Measurements from ENCODE around the gene CD1D.
A peak's percentile ranks its signal among the peaks of the same experiment; 100 is the strongest.
"Not testable (repeated sequence)": the region's sequence is repeated elsewhere in the genome, so short reads cannot be mapped to it uniquely, and the experiment has no call there.

The CD1D gene

DNA sequence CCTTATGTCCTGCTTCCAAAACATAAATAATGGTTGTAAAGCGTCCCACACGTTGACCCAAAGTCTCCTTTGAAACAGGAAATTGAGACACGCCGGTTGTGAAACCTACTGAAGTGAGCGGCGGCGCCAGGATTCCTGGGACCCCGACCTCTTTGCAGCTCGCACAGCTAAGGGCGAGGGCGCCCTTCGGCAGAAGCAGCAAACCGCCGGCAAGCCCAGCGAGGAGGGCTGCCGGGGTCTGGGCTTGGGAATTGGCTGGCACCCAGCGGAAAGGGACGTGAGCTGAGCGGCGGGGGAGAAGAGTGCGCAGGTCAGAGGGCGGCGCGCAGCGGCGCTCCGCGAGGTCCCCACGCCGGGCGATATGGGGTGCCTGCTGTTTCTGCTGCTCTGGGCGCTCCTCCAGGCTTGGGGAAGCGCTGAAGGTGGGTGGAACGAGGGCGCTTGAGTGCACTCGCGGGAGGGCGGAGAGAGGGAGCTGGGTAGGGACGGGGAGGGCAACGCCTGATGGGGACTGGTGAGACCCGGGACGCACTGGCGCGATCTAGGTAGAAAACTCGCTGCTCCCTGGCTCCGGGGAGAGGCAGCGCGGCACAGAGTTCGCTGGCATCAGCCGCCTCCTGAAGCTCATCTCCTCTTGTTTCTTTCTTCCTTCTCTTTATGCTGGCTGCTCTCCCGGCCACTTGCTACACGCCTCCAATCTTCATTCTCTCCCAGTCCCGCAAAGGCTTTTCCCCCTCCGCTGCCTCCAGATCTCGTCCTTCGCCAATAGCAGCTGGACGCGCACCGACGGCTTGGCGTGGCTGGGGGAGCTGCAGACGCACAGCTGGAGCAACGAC, at the start of gene CD1D:
Gene CD1D, plus strand, starts transcription at position 155 of the 836 bp plus-strand sequence. Its CDS starts 207 bp downstream, at position 362.
- DNase-seq (ENCODE audit: low spot score), result no peak

- DNase-seq (ENCODE audit: low spot score), result no peak
Measured at GRCh38 chr1:158131217-158131616, 49.5 kb upstream of the CD1D start.

- no peak for DNase-seq (ENCODE audit: low spot score)
Measured at GRCh38 chr1:158140764-158141192, 39.9 kb upstream of the CD1D start.

DNA sequence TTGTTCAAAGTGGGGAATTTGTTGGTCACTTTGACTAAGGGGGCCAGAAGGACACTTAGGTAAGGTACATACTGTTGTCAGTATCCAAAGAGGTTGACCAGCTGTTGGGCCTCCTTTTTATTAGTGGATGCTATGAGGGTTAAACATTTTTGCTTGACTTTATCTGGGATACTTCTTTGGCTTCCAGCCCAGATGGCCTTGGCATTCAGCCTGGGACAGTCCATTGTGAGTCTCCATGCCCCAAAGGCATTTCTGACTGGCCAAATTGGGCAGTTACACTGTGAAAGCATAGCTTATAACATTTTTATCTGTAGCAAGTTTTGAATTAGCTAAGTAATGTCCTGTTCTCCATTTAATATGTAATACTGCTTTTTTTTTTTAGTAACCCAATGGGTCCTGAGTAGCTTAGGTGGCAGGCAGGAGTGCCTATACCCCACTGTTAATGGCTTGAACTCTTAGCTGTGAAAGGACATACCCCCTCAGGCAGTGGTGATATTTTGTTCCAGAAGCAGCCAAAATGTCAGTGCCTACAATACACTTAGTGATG, 35.4 kb upstream of the CD1D start:
- no peak for DNase-seq (ENCODE audit: low spot score)

DNA sequence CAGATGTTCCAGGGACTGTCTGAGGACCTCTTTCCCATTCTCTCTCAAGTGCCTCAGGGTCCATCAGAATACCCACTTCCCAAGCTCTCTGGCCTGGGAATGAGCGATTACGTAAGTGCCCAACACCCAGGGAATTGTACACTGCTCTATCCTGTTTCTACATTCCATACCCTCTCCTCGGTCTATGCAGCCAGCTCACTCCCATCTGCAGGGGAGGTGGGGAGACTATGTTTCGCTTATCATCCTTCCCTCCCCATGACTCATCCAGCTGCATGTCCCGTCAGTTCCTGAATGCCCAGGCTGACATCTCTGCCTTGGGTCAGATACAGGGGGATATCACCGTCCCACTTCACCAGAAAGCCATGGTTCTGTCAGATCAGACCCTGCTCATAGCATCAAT, 34.5 kb upstream of the CD1D start:
- no peak for DNase-seq (ENCODE audit: low spot score)

DNA sequence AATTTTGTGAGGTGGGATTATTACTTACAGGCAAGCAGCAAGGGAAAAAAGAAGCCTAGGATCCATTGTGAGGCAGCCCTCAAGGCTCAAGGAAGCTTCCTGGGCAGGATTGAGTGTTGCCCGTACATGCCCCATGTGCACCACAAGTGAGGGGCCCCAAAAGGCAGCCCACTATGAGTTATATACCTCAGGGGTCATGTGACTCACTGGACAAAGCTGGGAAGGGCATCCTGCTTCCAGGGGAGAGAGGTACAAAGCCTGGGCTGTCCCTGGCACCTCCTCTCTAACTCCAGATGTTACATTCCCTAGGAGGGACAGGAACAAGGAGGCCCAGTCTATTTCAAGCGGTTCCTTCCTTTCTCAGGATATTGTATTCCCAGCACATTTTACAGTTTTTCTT, 34.0 kb upstream of the CD1D start:
- no peak for DNase-seq (ENCODE audit: low spot score)

- DNase-seq (ENCODE audit: low spot score), result no peak
Measured at GRCh38 chr1:158147401-158147800, 33.3 kb upstream of the CD1D start.

- DNase-seq (ENCODE audit: low spot score), result no peak
Measured at GRCh38 chr1:158147869-158148268, 32.8 kb upstream of the CD1D start.

DNA sequence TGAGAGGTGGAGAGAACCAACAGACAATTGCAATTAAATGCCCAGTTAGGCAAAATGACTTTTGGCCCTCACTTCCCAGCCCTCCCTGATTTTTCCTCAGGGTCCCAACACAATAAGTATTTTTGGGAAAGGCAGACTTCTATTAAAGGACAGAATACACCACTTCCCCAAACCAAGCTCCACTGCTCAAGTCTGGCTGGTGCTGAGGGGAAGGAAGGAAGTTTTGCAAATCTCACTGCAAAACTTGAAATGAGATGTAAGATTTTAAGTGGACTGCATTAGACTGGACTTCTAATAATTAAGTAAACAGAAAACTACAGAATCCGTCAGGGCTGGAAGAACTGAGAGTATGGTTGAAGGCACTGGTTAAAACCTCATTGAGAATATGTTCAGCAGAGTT, 32.2 kb upstream of the CD1D start:
- no peak for DNase-seq (ENCODE audit: low spot score)

DNA sequence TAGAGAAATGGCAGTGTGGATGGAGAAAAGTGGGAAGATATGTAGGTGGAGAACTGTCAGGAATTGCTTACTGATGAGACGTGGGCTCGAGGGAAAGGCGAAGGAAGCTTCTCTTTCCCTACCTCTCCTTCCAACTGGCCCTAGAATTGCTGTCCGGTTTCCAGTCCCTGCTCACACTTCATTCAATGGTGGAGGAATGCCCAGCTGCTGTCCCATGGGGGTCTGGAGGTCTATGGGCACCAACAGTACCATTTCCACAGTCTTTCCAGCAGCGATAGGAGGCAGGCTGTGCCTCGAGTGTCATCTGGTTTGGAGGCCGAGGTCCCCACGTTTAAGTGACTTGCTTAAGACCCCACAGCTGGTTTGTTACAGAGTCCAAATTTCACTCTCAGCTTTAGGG, 31.5 kb upstream of the CD1D start:
- DNase-seq (ENCODE audit: low spot score), result no peak

- DNase-seq (ENCODE audit: low spot score), result peak; percentile 95
Measured at GRCh38 chr1:158149577-158150269, 31.0 kb upstream of the CD1D start.

DNA sequence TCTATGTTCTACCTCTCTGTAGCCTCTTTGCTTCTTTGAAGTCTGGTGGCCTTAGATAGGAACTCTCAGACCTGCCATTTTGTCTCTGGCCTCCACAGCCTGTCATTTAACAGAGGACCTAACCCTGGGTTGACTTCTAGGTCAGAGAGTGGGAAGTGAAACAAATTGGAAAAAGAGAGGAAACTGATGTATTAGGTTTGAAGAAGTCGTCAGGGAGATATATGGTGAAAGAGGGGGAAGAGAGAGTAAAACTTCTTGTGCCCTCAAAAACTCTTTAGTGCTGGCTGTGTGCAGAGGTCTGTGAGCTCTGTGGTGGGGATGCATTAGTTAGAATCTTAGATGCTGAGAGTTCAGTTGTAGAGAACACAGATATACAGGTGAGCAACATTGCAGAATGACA, 30.2 kb upstream of the CD1D start:
- no peak for DNase-seq (ENCODE audit: low spot score)

DNA sequence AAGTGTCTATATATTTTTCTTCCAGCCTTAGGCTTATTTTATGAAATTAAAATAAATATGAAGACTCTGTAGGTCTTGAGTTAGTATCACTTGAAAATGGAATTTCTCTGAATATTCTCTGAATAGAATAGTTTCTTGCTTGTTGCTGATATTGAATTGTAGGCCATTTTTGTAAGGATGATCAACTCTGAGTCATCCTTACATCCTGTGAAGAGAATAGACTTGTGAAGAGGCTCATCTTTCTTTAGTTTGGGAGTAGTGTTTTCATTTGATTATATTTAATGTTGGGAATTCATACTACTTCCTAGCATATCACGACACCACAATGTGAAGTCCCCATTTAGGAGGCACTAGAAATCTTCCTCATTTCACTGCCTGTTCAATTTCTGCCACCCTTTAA, 27.5 kb upstream of the CD1D start:
- no peak for DNase-seq (ENCODE audit: low spot score)

- DNase-seq (ENCODE audit: low spot score), result no peak
Measured at GRCh38 chr1:158153746-158154444, 26.8 kb upstream of the CD1D start.

DNA sequence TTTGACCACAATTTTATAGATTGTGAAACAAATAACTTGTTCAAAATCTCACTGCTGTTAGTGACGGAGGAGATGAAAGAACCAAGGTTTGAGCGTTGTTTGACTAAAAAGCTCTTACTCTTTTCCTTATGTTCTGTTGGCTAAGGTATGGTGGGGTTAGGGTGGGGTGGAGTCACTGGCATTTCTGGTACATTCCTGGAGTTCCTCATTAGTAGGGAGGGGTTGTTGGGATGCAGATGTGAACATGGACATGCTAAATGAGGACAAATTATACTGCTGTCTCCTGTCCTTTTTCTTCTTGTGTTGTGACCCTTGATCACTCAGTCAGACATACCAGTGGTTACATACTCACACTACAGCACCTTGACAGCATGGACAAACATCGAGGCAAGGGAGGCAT, 26.2 kb upstream of the CD1D start:
- DNase-seq (ENCODE audit: low spot score), result no peak

GRCh38 chr1:158155673-158156072, 25.0 kb upstream of the CD1D start:
- no peak for DNase-seq (ENCODE audit: low spot score)

- DNase-seq (ENCODE audit: low spot score), result no peak
Measured at GRCh38 chr1:158159597-158159996, 21.1 kb upstream of the CD1D start.

- DNase-seq (ENCODE audit: low spot score), result no peak
Measured at GRCh38 chr1:158161446-158161845, 19.2 kb upstream of the CD1D start.

GRCh38 chr1:158163000-158163947, 17.4 kb upstream of the CD1D start:
- DNase-seq (ENCODE audit: low spot score), result no peak

DNA sequence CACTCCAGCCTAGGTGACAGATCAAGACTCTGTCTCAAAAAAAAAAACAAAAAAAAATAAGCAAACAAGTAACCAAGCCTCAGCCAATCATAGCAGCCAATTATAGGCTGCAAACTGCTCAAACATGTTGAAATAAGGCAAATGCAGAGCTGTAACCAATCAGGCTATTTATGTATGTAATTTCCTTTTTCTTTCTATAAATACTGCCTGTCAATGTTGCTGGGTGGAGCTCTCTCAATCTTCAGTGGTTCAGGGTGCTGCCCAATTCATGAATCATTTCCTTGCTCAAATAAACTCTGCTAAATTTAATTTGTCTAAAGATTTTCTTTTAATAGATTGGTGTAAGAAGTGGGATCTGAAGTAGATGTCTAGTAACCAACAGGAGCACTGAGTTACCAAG, 11.6 kb upstream of the CD1D start:
- no peak for DNase-seq (ENCODE audit: low spot score)

DNA sequence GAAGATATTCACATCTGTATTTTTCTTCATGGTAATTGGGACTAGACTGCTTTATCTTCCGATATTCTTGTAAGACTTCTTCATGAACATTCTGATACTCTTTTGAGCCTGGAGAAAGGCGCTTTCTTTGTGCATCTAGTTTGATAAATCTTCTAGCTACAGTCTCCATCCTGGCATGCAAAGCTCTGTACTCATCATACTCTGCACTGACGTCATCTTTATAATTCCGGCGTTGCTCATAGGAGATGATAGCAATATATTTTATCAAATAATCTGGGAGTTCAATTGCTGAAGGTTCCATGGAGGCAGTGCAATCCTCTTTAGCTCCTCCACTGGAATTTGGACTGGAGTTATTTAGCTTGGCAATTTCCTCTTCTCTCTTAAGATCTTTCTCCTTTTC, 4.8 kb upstream of the CD1D start:
- DNase-seq (ENCODE audit: low spot score), result not testable (repeated sequence)
